Gastroesophageal sphincter (tissue), 3 donors: ENCODE measurements around the gene C17orf100.

Experiments used
- CTCF ChIP-seq, 4 experiments: fragments of 200-600 bp in 2 of 4; fragments of 450-650 bp in 2 of 4; sonication (generic) in 1 of 4; IDR thresholded peaks; one replicate each; pipeline ENCODE4 v1.5.1; 2017 to 2019; ENCODE audit warnings: antibody characterized with exemption in 4 of 4, mild to moderate bottlenecking in 2 of 4, moderate library complexity in 2 of 4
- POLR2A ChIP-seq, 2 donors: fragments of 450-650 bp; IDR thresholded peaks; one replicate each; pipeline ENCODE4 v1.6.1; 2017; ENCODE audit warnings: antibody characterized with exemption in 2 of 2, mild to moderate bottlenecking in 2 of 2, moderate library complexity in 1 of 2

GRCh38 chr17:6639586-6640535 is 11.7 kb upstream of the C17orf100 start:
- TF ChIP-seq CTCF (IDR thresholded peaks at IDR 0.05) (no peak), POLR2A (IDR thresholded peaks at IDR 0.05) (no peak)
